HEK293 (cell line): ENCODE data around the gene COA6.
A peak's percentile ranks its signal among the peaks of the same experiment; 100 is the strongest.

Source experiments
- CTCF ChIA-PET: fragments of 350-600 bp; formaldehyde crosslinking; extraction: SDS; loops from one replicate; lab custom pipeline; 2021; ENCODE audit warnings: antibody characterized with exemption; lab: Yijun Ruan, JAX
- POLR2A ChIA-PET: fragments of 300-600 bp; formaldehyde crosslinking; extraction: SDS; loops from one replicate; lab custom pipeline; 2020; ENCODE audit warnings: antibody characterized with exemption, inconsistent platforms; lab: Yijun Ruan, JAX
- H3K27ac ChIP-seq: fragments of 200-500 bp; sonication (Bioruptor generic); 2 replicates; pipeline ENCODE4 v1.5.1; 2014; ENCODE audit warnings: low read depth, low read length, control low read depth, inconsistent platforms; ENCODE audit errors: extremely low read depth
- H3K36me3 ChIP-seq, 2 experiments: fragments of 200-500 bp in 1 of 2; sonication (Bioruptor generic) in 1 of 2; 1 replicate in 1 of 2; 2 replicates in 1 of 2; pipeline ENCODE4 v1.5.1; 2014 to 2017; ENCODE audit warnings: inconsistent platforms in 2 of 2, low read length in 2 of 2; ENCODE audit not compliant: control insufficient read depth in 2 of 2, insufficient read depth in 1 of 2
- H3K4me1 ChIP-seq: fragments of 200-500 bp; sonication (Bioruptor generic); 2 replicates; pipeline ENCODE4 v1.5.1; 2014; ENCODE audit warnings: mild to moderate bottlenecking, low read length, inconsistent platforms; ENCODE audit not compliant: control insufficient read depth, insufficient read depth
- H3K4me3 ChIP-seq: 2 replicates; pipeline ENCODE4 v1.5.1; 2011; ENCODE audit warnings: low read depth, mild to moderate bottlenecking, control low read depth, low read length, moderate library complexity
- H3K9me3 ChIP-seq: fragments of 200-500 bp; sonication (Bioruptor generic); 2 replicates; pipeline ENCODE4 v1.5.1; 2014; ENCODE audit warnings: low read depth, low read length, inconsistent platforms; ENCODE audit not compliant: control insufficient read depth, insufficient read depth
- BCL11B ChIP-seq: fragments of 450-650 bp; formaldehyde crosslinking; IDR thresholded peaks from 2 replicates; pipeline ENCODE4 v1.5.1; 2016; ENCODE audit warnings: low read depth, missing biosample characterization, missing genetic modification characterization
- GLI2 ChIP-seq: fragments of 450-650 bp; formaldehyde crosslinking; IDR thresholded peaks from 2 replicates; pipeline ENCODE4; 2017; ENCODE audit warnings: missing biosample characterization, missing genetic modification characterization, low read depth, borderline replicate concordance
- GLIS1 ChIP-seq: fragments of 450-650 bp; formaldehyde crosslinking; IDR thresholded peaks from 2 replicates; pipeline ENCODE4 v1.5.1; 2016; ENCODE audit warnings: missing biosample characterization, missing genetic modification characterization
- MZF1 ChIP-seq: fragments of 450-650 bp; formaldehyde crosslinking; IDR thresholded peaks from 2 replicates; pipeline ENCODE4 v1.5.1; 2017; ENCODE audit warnings: missing biosample characterization, missing genetic modification characterization, borderline replicate concordance
- PRDM1 ChIP-seq: fragments of 450-650 bp; formaldehyde crosslinking; IDR thresholded peaks from 2 replicates; pipeline ENCODE4; 2016; ENCODE audit warnings: missing biosample characterization, missing genetic modification characterization
- ZFP37 ChIP-seq: fragments of 450-650 bp; formaldehyde crosslinking; IDR thresholded peaks from 2 replicates; pipeline ENCODE4 v1.5.1; 2016; ENCODE audit warnings: missing biosample characterization, missing genetic modification characterization
- ZNF184 ChIP-seq: fragments of 450-650 bp; IDR thresholded peaks from 2 replicates; pipeline ENCODE4 v1.5.1; 2018; ENCODE audit warnings: missing biosample characterization, mild to moderate bottlenecking, missing genetic modification characterization
- ZNF302 ChIP-seq: fragments of 450-650 bp; formaldehyde crosslinking; IDR thresholded peaks from 2 replicates; pipeline ENCODE4 v1.5.1; 2016; ENCODE audit warnings: missing biosample characterization, missing genetic modification characterization, low read depth
- ZNF404 ChIP-seq: fragments of 450-650 bp; formaldehyde crosslinking; IDR thresholded peaks from 2 replicates; pipeline ENCODE4 v1.5.1; 2017; ENCODE audit warnings: missing biosample characterization, missing genetic modification characterization
- ZNF48 ChIP-seq: fragments of 450-650 bp; formaldehyde crosslinking; IDR thresholded peaks from 2 replicates; pipeline ENCODE4 v1.5.1; 2016; ENCODE audit warnings: missing biosample characterization, missing genetic modification characterization
- ZNF521 ChIP-seq: fragments of 450-650 bp; formaldehyde crosslinking; IDR thresholded peaks from 2 replicates; pipeline ENCODE4 v1.5.1; 2017; ENCODE audit warnings: missing biosample characterization, mild to moderate bottlenecking, missing genetic modification characterization
- ZNF660 ChIP-seq: fragments of 450-650 bp; IDR thresholded peaks from 2 replicates; pipeline ENCODE4 v1.5.1; 2018; ENCODE audit warnings: missing biosample characterization, mild to moderate bottlenecking, missing genetic modification characterization
- ZNF704 ChIP-seq: fragments of 450-650 bp; formaldehyde crosslinking; IDR thresholded peaks from 2 replicates; pipeline ENCODE4 v1.5.1; 2016; ENCODE audit warnings: missing biosample characterization, missing genetic modification characterization
- TF ChIP-seq, protein P1 (sequence below): fragments of 450-650 bp; formaldehyde crosslinking; IDR thresholded peaks from 2 replicates; pipeline ENCODE4 v1.5.1; 2016; ENCODE audit warnings: missing biosample characterization, missing genetic modification characterization
- TF ChIP-seq, protein P2 (sequence below): fragments of 450-650 bp; formaldehyde crosslinking; IDR thresholded peaks from 2 replicates; pipeline ENCODE4 v1.5.1; 2016; ENCODE audit warnings: missing biosample characterization, missing genetic modification characterization, borderline replicate concordance

Gene COA6

DNA sequence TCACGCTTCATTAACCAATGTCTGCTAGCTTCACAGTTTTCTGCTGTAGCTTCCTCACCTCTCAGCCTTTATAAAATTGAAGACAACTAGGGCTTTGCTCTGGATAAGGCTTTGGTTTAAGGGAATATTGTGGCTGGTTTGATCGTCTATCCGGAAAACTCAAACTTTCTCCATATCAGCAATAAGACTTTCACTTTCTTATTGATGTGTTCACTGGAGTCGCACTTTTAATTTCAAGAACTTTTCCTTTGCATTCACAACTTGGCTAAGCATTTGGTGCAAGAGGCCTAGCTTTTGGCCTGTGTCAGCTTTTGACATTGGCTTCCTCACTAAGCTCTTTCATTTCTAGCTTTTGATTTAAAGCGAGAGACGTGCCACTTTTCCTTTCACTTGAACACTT lies 12.9 kb downstream of the COA6 start:
- CTCF ChIA-PET, result interaction anchor here (1.0 to 1.4 kb wide), 2 partner anchors 13 to 76 kb away, joined by 3 to 4 read pairs; partner anchors contain the start of gene COA6
- TF ChIP-seq BCL11B (tag by site-specific recombination) (no peak), PRDM1 (tag by site-specific recombination) (peak; percentile 97), GLIS1 (tag by site-specific recombination) (no peak)

GRCh38 chr1:234388094-234388493 lies 14.8 kb downstream of the COA6 start:
- ChIA-PET POLR2A (interaction anchor here (0.9 kb wide), 1 partner anchor 15 kb away, joined by 3 read pairs; the partner anchor contains the start of gene COA6), CTCF (interaction anchor here (0.6 to 1.2 kb wide), 2 partner anchors 175 to 1510 kb away, joined by 4 read pairs; no protein-coding TSS in a partner anchor)
- Histone ChIP-seq H3K4me1 (no peaks in the 10 kb centered on the region), H3K36me3 (peaks cover 36 to 46% of the 10 kb centered on the region in 2 experiments), H3K9me3 (no peaks in the 10 kb centered on the region), H3K27ac (no peak overlapping the region), H3K4me3 (no peak overlapping the region)
- TF ChIP-seq ZNF704 (tag by site-specific recombination) (no peak), ZNF184 (tag by site-specific recombination) (peak; percentile 99), ZFP37 (tag by site-specific recombination) (no peak)

More for the DNA sequence above, 12.9 kb downstream of the COA6 start:
- Histone ChIP-seq H3K9me3 (no peaks in the 10 kb centered on the region), H3K36me3 (peaks cover 32 to 40% of the 10 kb centered on the region in 2 experiments), H3K4me1 (no peaks in the 10 kb centered on the region), H3K27ac (no peak overlapping the region), H3K4me3 (no peak overlapping the region)
- POLR2A ChIA-PET, result interaction anchor here (0.6 kb wide), 1 partner anchor 44 kb away, joined by 3 read pairs; no protein-coding TSS in a partner anchor

DNA sequence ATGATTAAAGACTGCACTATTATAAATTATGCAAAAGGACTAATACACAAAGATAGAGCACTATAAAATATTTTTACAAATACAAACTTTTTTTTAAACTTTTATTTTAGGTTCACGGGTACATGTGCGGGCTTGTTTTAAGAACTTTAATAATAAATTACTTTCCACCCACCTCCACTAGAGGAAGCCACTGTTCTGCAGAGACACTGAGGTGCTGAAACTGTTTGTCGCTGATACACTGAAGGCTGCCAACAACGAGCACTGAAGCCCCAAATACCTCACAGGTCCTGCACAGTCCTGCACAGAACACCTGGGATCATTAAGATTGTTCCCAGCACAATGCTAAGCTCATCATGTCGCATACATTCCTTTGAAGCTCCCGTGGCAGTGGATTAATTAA lies 19.9 kb downstream of the COA6 start:
- H3K4me3 ChIP-seq, result no peak overlapping the region
- H3K4me1 ChIP-seq, result no peaks in the 10 kb centered on the region
- POLR2A ChIA-PET, result interaction anchor here (2.0 kb wide), 1 partner anchor 20 kb away, joined by 5 read pairs; the partner anchor contains the start of gene COA6
- CTCF ChIA-PET, result interaction anchor here (0.5 to 0.6 kb wide), 3 partner anchors 9 to 97 kb away, joined by 3 to 5 read pairs (median 4); no protein-coding TSS in a partner anchor
- TF ChIP-seq MZF1 (tag by site-specific recombination), result no peak
- TF ChIP-seq ZNF521 (tag by site-specific recombination), result no peak
- TF ChIP-seq, protein P1, sequence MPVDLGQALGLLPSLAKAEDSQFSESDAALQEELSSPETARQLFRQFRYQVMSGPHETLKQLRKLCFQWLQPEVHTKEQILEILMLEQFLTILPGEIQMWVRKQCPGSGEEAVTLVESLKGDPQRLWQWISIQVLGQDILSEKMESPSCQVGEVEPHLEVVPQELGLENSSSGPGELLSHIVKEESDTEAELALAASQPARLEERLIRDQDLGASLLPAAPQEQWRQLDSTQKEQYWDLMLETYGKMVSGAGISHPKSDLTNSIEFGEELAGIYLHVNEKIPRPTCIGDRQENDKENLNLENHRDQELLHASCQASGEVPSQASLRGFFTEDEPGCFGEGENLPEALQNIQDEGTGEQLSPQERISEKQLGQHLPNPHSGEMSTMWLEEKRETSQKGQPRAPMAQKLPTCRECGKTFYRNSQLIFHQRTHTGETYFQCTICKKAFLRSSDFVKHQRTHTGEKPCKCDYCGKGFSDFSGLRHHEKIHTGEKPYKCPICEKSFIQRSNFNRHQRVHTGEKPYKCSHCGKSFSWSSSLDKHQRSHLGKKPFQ (tag by site-specific recombination), result no peak
- TF ChIP-seq, protein P2, sequence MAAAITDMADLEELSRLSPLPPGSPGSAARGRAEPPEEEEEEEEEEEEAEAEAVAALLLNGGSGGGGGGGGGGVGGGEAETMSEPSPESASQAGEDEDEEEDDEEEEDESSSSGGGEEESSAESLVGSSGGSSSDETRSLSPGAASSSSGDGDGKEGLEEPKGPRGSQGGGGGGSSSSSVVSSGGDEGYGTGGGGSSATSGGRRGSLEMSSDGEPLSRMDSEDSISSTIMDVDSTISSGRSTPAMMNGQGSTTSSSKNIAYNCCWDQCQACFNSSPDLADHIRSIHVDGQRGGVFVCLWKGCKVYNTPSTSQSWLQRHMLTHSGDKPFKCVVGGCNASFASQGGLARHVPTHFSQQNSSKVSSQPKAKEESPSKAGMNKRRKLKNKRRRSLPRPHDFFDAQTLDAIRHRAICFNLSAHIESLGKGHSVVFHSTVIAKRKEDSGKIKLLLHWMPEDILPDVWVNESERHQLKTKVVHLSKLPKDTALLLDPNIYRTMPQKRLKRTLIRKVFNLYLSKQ, result no peak
- TF ChIP-seq ZNF48, result no peak
- no peak for TF ChIP-seq ZNF404 (tag by site-specific recombination)
- TF ChIP-seq GLI2 (tag by site-specific recombination), result no peak
- no peak for TF ChIP-seq ZNF660
- no peak for TF ChIP-seq ZNF302
- H3K27ac ChIP-seq, result no peak overlapping the region
- H3K36me3 ChIP-seq, result peaks cover 20 to 30% of the 10 kb centered on the region in 2 experiments
- H3K9me3 ChIP-seq, result no peaks in the 10 kb centered on the region
